ENCODE results near the gene SLC39A5. TPM values are rescaled to one million over a fixed set of nuclear protein-coding genes. Genes with fewer than 3 reads are reported as not detected.

SLC39A5 gene
- total RNA-seq, 1 experiment from 2014 or later, result not detected

GRCh38 chr12:56258068-56258819 is 28.4 kb downstream of the SLC39A5 start, which contains the start of gene ANKRD52:
ANKRD52 (minus strand) TSS chr12:56258384; CDS start chr12:56258269, 115 bp downstream.
- H2BK120ac ChIP-seq (ENCODE audit: low read depth, low read length, poor library complexity, severe bottlenecking), result no peak within 1 kb of the TSS
- H3K27ac Mint-ChIP-seq, result peak within 1 kb of the TSS; percentile 76 to 92 (median 82)
- no peaks in the 10 kb centered on the region for H3K27me3 ChIP-seq (ENCODE audit: insufficient read depth, low read length)
- peaks cover 23 to 35% (median 34%) of the 10 kb centered on the region in 3 experiments; a peak in 6 of 7 replicates for H3K36me3 Mint-ChIP-seq (ENCODE audit: insufficient read depth in 1 of 3, low read depth in 3 of 3)
- no peaks in the 10 kb centered on the region for H3K9me3 ChIP-seq (ENCODE audit: control insufficient read depth, low read depth, low read length)
- H2AK5ac ChIP-seq (ENCODE audit: insufficient read length, low read length), result no peak within 1 kb of the TSS
- H3K4me1 Mint-ChIP-seq, result peaks cover 20% of the 10 kb centered on the region in 2 experiments
- H3K79me2 ChIP-seq (ENCODE audit: insufficient read depth, low read length), result no peaks in the 10 kb centered on the region
- H4K91ac ChIP-seq (ENCODE audit: insufficient read length, low read depth, low read length), result no peak within 1 kb of the TSS
- H3K27ac ChIP-seq (ENCODE audit: insufficient read length, low read depth, low read length), result no peak within 1 kb of the TSS
- no CpG with 5 or more reads among the region's 78 CpGs for WGBS (ENCODE audit: extremely low coverage, insufficient read length, low lambda C conversion rate)
- H3T11ph ChIP-seq (ENCODE audit: low read length), result no peak within 1 kb of the TSS
- peak within 1 kb of the TSS; percentile 93 for H3K4me2 ChIP-seq (ENCODE audit: insufficient read depth, insufficient read length, low read length)
- H3K27me3 Mint-ChIP-seq (ENCODE audit: low read depth), result peaks cover 2% of the 10 kb centered on the region; the same call in 1 of the 2 replicates
- no peaks in the 10 kb centered on the region for H3K79me1 ChIP-seq (ENCODE audit: insufficient read depth, low read depth, low read length, poor library complexity, severe bottlenecking)
- peak; percentile 79 for DNase-seq
- H3K56ac ChIP-seq (ENCODE audit: insufficient read length, low read depth, low read length), result no peak within 1 kb of the TSS
- H3K4me1 ChIP-seq (ENCODE audit: insufficient read depth, low read length), result no peaks in the 10 kb centered on the region
- H4K8ac ChIP-seq (replicated peaks; ENCODE audit: insufficient read length, low read depth, low read length), result no peak within 1 kb of the TSS
- no peaks in the 10 kb centered on the region; a peak in 1 of 5 replicates for H3K9me3 Mint-ChIP-seq
- no peak within 1 kb of the TSS for H4K5ac ChIP-seq (ENCODE audit: insufficient read length, low read depth, low read length)
- peak within 1 kb of the TSS; percentile 49 for H2AFZ ChIP-seq (ENCODE audit: low read length)
- H3K4me3 Mint-ChIP-seq, result peak within 1 kb of the TSS; percentile 93 to 97
- no peak within 1 kb of the TSS for H3K18ac ChIP-seq (ENCODE audit: insufficient read length, low read depth, low read length)
- no peak within 1 kb of the TSS for H2BK12ac ChIP-seq (ENCODE audit: insufficient read length, low read depth, low read length)
- peak within 1 kb of the TSS; percentile 71; the same call in 1 of the 2 replicates for H3K14ac ChIP-seq (ENCODE audit: insufficient read depth, low read length)
- H3K9ac ChIP-seq (ENCODE audit: extremely low read depth, insufficient read length, low read length), result peak within 1 kb of the TSS; percentile 73
- H2BK5ac ChIP-seq (ENCODE audit: insufficient read length, low read length), result no peak within 1 kb of the TSS
- peak; percentile 76 for TF ChIP-seq CTCF (conservative IDR thresholded peaks at IDR 0.05)
- H4K20me1 ChIP-seq (ENCODE audit: control insufficient read depth, insufficient read depth, insufficient read length), result no peaks in the 10 kb centered on the region
- H3K23me2 ChIP-seq (ENCODE audit: insufficient read length, low read depth, low read length, poor library complexity, severe bottlenecking), result no peaks in the 10 kb centered on the region
- no peak within 1 kb of the TSS for H3K23ac ChIP-seq (ENCODE audit: insufficient read length, low read depth, low read length)
- no peak within 1 kb of the TSS for H2BK20ac ChIP-seq (ENCODE audit: low read depth, low read length, poor library complexity, severe bottlenecking)
- H2BK15ac ChIP-seq (ENCODE audit: low read depth, low read length), result no peak within 1 kb of the TSS
- no peak within 1 kb of the TSS for H3K4ac ChIP-seq (ENCODE audit: low read depth, low read length)

All from H9 (cell line).